GM21515 (cell line): ENCODE data around the gene FAM193A.
"Not testable (repeated sequence)": the region's sequence is repeated elsewhere in the genome, so short reads cannot be mapped to it uniquely, and the experiment has no call there.

Experiments
- ATAC-seq: cut with Tn5 transposase; IDR thresholded peaks from one replicate; pipeline ENCODE4 v1.9.1; 2021; ENCODE audit not compliant: unreplicated experiment

FAM193A gene

DNA sequence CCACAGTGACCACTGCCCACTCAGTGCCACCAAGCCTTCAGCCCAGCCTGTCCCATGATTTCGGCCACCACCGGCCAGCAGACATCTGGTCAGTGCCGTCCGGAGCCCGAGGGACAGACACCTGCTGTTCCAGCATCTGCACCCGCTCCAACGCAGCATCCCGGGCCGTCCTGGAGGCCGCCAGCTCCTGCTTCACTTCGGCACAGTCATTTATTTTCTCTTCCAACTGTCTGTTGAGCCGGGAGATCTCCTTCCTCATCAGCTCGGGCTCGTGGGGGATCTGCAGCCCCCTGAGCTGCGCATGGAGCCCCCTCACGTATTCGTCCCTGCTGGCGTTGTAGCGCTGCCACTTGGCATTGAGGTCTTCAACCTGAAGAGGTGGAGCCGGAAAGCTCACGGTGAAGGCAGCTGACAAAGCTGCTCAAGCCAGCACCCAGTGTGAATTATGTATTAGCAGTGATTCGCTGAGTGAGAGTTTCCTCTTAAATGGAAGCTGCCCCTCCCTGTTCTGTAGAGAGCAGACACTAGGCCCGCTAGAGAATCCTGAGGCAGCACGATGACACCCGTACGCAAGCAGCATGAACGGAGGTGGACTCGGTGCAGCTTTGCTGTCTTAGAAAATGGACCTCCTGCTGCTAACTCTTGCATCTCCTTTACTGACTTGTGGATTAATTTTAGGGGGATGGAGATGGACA lies 208.3 kb downstream of the FAM193A start:
- no peak for ATAC-seq

DNA sequence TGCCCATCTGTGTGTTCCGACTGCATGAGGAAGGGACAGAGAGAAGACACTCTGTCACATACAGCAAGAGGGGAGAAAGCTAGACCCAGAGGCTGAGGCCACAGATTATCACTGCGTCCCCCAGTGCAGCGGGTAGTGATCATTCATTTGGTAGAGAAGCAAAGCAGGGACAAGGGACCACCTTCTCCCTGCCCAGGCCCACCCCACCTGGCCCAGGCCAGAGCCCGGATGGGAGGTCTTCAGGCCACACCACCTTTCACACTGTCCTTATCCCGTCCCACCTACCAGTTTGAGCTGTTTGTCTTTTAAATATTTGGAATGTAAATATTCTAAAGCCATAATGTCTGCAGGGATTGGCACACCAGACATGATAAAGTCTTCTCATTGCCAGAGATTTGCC lies 209.1 kb downstream of the FAM193A start:
- ATAC-seq, result no peak

GRCh38 chr4:2745981-2746806 lies 209.7 kb downstream of the FAM193A start:
- ATAC-seq, result peak; percentile 74

GRCh38 chr4:2746891-2747695 lies 210.6 kb downstream of the FAM193A start:
- ATAC-seq, result no peak

DNA sequence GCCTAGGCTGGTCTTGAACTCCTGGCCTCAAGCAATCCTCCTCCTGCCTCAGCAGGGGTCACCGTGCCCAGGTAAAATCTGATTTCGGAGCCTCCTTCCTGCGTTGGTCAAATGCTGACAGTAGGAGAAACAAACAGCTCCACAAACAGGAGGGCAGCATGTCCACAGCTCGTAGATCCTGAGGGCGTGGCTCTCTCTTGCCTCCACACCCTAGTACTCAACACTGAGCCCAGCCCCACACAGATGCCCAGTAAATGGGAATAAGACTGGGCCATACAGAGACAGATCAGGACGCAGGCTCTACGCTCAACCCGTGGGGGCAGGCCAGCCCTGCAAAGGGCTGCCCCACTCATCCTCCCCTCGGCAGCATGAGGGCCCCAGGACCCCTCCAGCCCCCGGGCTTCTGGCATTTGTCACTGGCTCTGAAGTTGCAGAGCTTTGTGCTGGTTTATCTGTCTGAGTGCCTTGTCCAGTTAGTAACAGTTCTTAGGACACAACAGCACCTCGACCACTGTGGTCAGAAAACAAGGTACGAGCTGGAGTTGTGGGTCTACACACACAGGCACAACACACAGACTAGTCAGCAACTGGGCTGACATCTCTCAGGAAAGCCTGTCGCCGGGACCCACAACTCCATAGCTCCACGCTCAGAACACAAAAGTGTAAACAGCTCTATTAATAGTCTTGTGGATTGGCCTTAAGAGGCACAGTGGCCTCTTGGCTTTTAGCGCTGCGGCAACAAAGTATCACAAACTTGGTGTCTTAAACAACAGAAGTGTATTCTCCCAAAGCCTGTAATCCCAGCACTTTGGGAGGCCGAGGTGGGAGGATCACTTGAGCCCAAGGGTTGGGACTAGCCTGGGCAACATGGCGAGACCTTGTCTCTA lies 214.5 kb downstream of the FAM193A start:
- ATAC-seq, result no peak

GRCh38 chr4:2753436-2753835 lies 217.0 kb downstream of the FAM193A start:
- ATAC-seq, result no peak

GRCh38 chr4:2754848-2755819 lies 218.7 kb downstream of the FAM193A start:
- ATAC-seq, result no peak

DNA sequence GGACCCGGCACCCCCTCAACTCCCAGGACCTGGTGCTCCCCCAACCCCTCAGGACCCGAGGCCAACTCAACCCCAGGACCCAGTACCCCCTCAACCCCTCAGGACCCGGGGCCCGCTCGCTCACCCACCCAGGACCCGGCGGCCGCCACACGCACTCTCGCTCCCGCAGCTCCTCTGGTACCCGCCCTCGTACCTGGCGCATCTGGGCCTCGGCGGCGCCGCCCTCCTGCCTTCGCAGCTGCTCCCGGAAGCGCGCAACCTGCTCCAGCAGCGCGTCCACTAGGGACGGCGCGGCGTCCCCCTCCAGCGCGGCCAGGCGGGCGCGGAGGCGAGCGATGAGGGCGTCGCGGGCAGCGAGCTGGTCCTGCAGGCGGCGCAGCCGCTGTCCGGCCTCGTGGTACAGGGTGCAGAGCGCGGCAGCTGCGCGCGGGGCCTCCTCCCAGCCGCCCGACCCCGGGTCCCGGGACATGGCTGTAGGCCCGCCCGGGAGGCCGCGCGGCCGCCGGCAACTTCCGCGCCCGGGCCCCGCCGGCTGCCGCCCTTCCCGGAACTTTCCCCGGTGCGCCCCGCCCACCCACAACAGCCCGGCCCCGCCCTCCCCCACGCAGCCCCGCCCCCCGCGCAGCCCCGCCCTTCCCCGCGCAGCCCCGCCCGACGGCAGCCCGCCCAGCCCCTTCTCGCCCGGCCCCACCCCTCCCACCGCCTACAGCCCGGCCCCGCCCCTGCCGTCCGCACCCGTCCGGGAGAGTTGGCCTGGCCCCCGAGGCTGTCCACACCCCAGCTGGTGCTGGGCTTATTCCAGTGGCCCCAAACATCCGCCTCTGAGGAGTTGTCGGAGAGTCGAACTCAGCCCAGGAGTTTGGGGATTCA lies 219.6 kb downstream of the FAM193A start, which contains the start of gene TNIP2:
TSS of gene TNIP2 (minus strand) at position 516 of the 870 bp plus-strand sequence. CDS start at position 469, 47 bp downstream.
- ATAC-seq, result peak; percentile 51

DNA sequence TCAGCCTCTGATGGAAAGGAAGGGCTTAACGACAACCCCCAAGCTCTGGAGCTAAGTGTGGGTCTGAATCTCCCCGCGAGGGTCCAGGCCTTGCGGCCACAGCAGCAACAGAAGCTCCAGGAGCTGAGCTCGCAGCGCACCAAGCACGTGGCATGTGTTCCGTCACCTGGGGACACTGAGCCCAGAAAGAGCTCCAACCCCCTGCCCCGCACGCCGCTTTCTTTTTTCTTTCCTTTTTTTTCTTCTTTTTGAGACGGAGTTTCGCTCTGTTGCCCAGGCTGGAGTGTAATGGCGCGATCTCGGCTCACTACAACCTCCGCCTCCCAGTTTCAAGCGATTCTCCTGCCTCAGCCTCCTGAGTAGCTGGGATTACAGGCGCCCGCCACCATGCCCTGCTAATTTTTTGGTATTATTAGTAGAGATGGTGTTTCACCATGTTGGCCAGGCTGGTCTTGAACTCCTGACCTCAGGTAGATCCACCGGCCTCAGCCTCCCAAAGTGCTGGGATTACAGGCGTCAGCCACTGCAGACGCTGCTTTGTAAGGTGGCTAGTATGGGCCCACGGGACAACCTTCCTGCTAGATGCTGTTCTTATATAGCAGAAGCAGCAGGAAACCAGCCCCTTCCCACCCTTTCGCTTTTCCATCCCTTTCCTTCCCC lies 220.4 kb downstream of the FAM193A start:
- no peak for ATAC-seq

- ATAC-seq, result no peak
These were observed 221.0 kb downstream of the FAM193A start for GRCh38 chr4:2757426-2757825.

DNA sequence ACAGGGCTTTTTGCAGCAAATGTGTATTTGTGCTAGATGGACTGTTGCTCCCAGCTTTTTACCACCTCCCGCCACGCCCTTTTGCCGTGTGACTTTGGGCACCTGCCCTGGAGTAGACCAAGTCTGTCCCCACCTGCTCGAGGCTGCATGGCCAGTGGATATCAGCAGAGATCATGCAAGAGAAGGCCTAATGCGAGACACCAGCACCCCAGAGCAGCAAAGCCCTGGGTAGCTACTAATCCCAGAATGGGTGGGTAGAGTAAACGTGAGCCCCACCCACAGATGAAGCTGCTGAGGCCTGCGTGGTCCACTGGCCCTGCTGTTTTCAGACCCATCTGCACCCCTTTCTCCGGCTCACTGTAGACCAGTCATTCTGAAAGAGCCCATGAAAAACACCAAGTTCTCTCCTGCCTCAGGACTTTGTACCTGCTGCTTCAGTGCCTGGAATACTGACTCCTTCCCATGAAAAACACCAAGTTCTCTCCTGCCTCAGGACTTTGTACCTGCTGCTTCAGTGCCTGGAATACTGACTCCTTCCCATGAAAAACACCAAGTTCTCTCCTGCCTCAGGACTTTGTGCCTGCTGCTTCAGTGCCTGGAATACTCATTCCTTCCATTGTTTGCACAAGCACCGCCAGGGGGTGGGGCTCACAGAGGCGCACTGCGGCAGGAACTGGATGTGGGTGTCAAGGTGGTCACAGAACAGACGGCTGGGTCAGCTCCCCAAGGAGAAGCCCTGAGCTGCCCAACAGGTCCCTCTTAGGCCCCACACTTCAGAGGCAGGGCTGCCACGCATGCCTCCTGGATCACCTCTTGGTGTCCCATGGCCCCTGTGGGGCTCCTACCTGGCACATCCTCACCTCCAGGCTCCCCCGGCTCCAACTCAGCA lies 224.8 kb downstream of the FAM193A start:
- no peak for ATAC-seq

- no peak for ATAC-seq
These were observed 225.6 kb downstream of the FAM193A start for GRCh38 chr4:2762048-2762447.

DNA sequence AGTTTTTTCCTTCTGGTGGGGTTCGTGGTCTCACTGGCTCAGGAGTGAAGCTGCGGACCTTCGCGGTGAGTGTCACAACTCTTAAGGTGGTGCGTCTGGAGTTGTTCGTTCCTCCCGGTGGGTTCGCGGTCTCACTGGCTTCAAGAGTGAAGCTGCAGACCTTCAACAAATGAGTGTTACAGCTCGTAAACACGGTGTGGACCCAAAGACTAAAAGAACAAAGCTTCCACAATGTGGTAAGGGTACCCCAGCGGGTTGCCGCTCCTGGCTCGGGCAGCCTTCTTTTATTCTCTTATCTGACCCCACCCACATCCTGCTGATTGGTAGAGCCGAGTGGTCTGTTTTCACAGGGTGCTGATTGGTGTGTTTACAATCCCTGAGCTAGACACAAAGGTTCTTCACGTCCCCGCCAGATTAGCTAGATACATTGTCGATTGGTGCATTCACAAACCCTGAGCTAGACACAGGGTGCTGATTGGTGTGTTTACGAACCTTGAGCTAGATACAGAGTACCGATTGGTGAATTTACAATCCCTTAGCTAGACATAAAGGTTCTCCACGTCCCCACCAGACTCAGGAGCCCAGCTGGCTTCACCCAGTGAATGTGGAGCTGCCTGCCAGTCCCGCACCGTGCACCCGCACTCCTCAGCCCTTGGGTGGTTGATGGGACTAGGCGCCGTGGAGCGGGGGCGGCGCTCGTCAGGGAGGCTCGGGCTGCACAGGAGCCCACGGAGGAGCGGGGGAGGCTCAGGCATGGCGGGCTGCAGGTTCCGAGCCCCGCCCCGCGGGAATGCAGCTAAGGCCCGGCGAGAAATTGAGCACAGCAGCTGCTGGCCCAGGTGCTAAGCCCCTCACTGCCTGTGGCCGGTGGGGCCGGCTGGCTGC lies 226.3 kb downstream of the FAM193A start:
- ATAC-seq, result not testable (repeated sequence)

- no peak for ATAC-seq
These were observed 227.1 kb downstream of the FAM193A start for GRCh38 chr4:2763511-2763967.

DNA sequence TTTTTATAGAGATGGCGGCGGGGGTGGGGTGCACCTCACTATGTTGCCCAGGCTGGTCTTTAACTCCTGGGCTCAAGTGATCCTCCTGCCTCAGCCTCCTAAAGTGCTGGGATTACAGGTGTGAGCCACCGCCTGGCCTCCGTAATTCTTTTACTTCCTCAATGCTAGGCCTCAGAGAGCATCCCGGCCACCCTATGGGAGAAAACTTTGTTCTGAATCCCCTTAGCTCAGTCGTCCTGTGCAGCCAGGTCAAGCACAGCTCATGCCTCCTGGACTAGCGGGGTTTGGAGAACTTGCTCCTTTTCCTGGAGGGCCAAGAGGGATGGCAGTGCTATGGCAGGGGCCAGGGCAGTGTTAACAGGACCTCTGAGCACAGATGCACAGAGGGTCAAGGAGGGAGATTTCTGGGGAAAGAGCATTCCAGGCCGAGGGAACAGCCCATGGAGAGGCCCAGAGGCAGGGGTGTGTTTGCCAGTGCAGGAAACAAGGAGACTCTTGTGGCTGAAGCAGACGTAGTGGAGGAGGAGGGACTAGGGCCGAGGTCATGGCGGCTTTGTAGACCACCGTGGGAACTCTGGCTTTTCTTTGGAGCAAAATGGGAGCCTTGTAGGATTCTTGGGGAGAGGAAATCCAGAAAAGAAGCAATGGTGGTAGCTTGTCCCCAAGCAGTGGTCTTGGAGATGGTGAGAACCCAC lies 229.5 kb downstream of the FAM193A start:
- ATAC-seq, result no peak
